GM13977 (cell line): ENCODE measurements around the gene VIPAS39.

Source experiments
- DNase-seq: peaks from one replicate; pipeline ENCODE4 v3.0.0; 2012; ENCODE audit warnings: low spot score
- in situ Hi-C: fragments of 300-500 bp; cut with MboI; formaldehyde crosslinking; loops from one replicate; pipeline ENCODE4 v1.12.0; 2022; ENCODE audit warnings: low sequenced_read_pairs, low pct_unique_long_range_greater_than_20kb, mixed read lengths, inconsistent platforms; ENCODE audit not compliant: unreplicated experiment
- TF ChIP-seq, protein P1 (sequence below): IDR thresholded peaks from 2 replicates; pipeline ENCODE4 v1.5.1; 2012; ENCODE audit warnings: mild to moderate bottlenecking, control low read depth; ENCODE audit not compliant: insufficient read depth; ENCODE audit errors: extremely low read depth, missing control alignments

VIPAS39 gene

DNA sequence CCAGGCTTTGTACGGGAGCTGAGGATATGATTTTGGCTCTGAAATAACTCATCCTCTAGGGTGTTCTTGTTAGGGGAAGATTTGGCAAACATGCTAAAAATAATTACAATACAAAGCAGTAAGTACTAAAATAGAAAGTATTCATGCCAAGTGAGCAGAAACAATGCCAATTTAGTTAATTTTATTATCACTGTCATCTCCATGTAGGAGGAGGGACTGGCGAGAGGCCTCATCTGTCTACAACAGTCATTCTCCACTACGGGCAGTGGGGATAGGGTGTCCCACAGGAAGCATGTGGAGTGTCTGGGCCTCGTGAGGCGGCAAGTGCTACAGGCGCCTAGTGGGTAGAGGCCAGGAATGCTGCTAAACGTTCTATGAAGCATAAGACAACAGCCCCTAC lies 37.9 kb upstream of the VIPAS39 start:
- DNase-seq = no peak
- TF ChIP-seq, protein P1, sequence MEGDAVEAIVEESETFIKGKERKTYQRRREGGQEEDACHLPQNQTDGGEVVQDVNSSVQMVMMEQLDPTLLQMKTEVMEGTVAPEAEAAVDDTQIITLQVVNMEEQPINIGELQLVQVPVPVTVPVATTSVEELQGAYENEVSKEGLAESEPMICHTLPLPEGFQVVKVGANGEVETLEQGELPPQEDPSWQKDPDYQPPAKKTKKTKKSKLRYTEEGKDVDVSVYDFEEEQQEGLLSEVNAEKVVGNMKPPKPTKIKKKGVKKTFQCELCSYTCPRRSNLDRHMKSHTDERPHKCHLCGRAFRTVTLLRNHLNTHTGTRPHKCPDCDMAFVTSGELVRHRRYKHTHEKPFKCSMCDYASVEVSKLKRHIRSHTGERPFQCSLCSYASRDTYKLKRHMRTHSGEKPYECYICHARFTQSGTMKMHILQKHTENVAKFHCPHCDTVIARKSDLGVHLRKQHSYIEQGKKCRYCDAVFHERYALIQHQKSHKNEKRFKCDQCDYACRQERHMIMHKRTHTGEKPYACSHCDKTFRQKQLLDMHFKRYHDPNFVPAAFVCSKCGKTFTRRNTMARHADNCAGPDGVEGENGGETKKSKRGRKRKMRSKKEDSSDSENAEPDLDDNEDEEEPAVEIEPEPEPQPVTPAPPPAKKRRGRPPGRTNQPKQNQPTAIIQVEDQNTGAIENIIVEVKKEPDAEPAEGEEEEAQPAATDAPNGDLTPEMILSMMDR = no peak
- in situ Hi-C loops = no loop called here

DNA sequence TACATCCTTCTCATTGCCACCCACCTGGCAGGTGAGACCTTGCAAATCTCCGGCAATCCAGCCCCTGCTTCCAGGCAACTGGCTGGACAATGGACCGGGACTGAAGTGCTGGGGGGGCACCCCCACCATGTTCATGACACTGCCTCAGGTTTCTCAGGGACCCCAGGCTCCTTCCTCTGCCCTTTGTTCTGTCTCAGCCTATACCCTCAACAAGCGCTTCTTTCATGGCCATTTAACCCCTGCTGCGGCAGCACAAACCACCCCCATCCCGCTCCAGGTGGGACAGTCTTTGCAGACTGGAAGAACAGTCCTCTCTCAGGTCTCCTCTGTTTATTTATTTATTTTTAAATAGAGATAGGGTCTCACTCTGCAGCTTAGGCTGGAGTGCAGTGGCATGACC lies 33.7 kb upstream of the VIPAS39 start:
- DNase-seq = peak; percentile 10
- TF ChIP-seq, protein P1 = no peak
- in situ Hi-C loops = no loop called here

DNA sequence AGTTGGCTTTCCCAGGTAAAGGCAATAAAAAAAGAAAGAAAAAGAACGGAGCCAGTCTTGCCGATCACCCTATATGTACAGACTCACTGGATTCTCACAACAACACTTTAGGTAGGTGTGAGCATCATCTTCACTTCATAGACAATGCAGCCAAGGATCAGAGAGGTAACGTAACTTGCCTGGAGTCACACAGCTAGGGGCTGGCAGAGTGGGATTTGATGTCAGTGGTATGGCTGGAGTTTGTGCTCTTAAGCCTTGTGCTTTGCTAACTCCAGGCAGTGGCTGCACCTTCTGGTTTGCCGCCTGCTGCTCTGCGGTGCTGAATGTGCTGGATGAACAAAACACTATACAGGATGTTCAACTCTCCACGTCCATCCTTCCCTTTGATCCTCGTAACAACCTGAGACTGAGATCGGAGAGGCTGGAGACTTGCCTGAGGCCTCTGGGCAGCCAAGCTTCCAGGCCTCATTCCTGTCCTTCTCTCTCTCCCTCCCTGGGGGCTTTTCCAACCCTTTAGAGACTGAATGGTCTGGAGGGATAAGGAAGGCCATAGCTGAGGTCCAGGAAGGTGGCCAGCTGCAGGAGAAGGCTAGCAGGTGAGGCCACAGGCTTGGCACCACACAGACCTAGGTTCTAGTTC lies 33.1 kb upstream of the VIPAS39 start:
- in situ Hi-C loops = no loop called here
- TF ChIP-seq, protein P1 = no peak
- no peak for DNase-seq

DNA sequence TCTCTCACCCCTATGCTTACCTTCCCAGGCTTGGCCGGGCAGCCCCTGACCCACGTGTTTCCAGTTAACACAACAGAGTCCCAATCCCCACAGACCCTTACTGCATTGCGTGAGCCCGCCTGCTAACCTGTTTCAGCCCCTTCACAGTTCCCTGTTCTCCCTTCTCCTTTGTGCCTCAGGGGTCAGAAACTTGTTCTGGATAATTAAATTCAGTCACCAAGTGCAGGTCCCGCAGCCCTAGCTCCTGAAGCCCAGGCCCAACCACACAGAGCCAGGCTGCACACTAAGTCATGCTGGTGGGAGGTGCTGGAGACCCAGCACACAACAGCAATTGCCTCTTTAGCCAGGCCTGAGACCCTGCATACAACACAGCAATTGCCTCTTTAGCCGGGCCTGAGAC lies 31.6 kb upstream of the VIPAS39 start:
- in situ Hi-C loops = no loop called here
- TF ChIP-seq, protein P1 = no peak
- DNase-seq = no peak

DNA sequence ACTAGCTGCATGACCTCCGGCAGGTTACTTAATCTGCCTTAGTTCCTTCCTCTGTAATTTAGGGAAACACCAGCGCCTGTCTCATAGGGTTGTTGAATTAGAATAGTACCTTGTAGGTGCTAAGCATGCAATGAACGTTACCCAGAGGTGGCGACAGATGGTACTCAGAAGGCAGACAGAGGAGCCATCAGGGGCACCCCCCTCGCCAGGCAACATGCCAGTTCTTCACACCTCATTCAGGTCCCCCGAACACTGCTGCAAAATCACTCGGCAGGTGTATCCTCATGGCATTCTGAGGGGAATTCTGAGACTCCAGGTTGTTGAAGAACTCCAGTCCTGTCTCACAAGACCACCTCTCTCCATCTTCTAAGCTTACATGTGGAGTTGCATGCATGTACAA lies 31.2 kb upstream of the VIPAS39 start:
- TF ChIP-seq, protein P1 = no peak
- in situ Hi-C loops = no loop called here
- DNase-seq = no peak

DNA sequence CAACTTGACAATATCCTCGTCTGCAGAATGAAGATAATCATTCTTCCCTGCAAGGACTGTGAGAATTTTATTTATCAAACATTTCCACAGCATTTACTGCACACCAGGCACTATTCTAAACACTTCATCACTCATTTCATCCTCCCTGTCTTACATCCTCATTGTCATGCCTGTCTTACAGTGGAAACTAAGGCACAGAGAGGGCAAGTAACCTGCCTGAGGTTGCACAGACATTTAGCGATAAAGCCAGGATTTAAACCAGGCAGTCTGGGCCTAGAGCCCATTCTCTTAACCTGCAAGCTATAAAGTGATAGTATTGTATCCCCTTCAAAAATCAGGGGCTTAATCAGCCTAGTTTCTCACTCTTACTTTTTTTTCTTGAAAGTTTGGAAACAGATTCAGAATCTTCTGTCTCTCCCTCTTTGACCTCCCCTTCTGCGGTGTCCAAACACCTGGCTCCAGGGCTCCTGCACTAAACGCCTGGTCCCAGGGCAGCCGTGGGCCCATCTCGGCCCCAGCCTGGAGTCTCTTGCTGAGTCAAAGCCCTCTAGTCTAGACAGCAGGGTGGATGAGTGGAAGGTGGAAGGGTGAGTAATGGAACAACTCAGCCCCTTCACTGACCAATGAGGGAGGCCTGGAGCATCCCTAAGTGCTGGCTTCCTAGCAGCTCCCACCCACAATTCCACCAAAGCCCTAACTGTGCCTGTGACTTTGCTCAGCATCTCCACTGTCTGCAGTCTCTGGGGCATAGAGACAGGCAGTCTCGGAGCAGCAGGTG lies 28.7 kb upstream of the VIPAS39 start:
- in situ Hi-C loops = no loop called here
- TF ChIP-seq, protein P1 = no peak
- DNase-seq = peak; percentile 8
